ENCODE data around the gene SSBP3. TPM values are rescaled to one million over a fixed set of nuclear protein-coding genes. Genes with fewer than 3 reads are reported as not detected.

Gene SSBP3
- total and polyA plus RNA-seq, 2 experiments from 2014 or later: 47.4 to 68.6 TPM

DNA sequence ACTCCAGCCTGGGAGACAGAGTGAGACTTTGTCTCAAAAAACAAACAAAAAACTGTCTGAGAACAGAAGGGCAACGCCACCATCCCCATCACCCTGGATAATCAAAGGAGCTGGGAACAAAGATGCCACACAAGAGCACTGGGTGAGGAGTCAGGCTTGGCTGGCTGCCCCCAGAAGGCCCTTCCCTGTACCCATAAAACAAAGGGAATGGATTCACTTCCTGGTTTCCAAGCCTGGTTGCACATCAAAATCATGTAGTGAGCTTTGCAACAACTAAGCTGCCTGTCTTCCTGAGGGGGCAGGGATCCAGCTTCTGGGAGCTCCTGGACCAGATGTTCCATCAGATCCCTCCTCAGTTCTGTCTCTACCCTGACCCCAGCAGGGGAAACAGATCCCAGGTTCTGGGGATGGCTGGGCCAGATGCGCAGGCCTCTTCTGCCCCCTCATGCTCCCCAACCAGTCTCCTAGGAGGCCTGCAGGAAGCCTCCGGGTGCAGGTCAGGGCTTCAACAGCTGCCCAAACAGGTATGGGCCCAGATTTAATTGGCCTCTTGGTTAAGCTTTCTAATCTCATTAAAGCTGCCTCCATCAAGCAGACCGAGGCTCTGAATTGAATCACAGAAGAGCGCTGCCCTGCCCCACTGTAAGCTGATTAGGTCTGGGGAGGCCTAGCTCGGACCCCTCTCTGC, 108.5 kb downstream of the SSBP3 start:
- Histone ChIP-seq H3F3A (replicated peaks; ENCODE audit: low read depth) (no peaks in the 10 kb centered on the region), H3K4me1 (ENCODE audit: insufficient read depth) (peaks cover 69% of the 10 kb centered on the region), H3K9me2 (ENCODE audit: insufficient read depth) (no peaks in the 10 kb centered on the region), H3K4me2 (no peak overlapping the region), H4K20me1 (replicated peaks; ENCODE audit: insufficient read depth) (peaks cover 58% of the 10 kb centered on the region), H3K27ac (ENCODE audit: low read depth) (no peak overlapping the region), H2AFZ (no peak overlapping the region), H3K79me2 (replicated peaks; ENCODE audit: insufficient read depth) (peaks cover 99% of the 10 kb centered on the region), H3K4me3 (no peak overlapping the region), H3K27me3 (ENCODE audit: insufficient read depth) (no peaks in the 10 kb centered on the region), H3K36me3 (ENCODE audit: insufficient read depth) (no peaks in the 10 kb centered on the region)
- TF ChIP-seq JUNB (IDR thresholded peaks at IDR 0.05; ENCODE audit: unreplicated experiment) (no peak), EZH2phosphoT487 (IDR thresholded peaks at IDR 0.05; ENCODE audit: unreplicated experiment) (no peak), POLR2AphosphoS5 (IDR thresholded peaks at IDR 0.05; ENCODE audit: low read depth) (no peak), ZNF331 (CRISPR knock-in tag; IDR thresholded peaks at IDR 0.05; ENCODE audit: low read depth) (no peak), ZNF114 (CRISPR knock-in tag; IDR thresholded peaks at IDR 0.05) (no peak), NANOG (IDR thresholded peaks at IDR 0.05; ENCODE audit: borderline replicate concordance) (no peak), CREB1 (CRISPR knock-in tag; IDR thresholded peaks at IDR 0.05; ENCODE audit: low read depth) (no peak), STAT1 (IDR thresholded peaks at IDR 0.05; ENCODE audit: unreplicated experiment) (no peak), EZH2 (IDR thresholded peaks at IDR 0.05; ENCODE audit: low read depth, unreplicated experiment) (no peak)
- TF ChIP-seq, protein P1, sequence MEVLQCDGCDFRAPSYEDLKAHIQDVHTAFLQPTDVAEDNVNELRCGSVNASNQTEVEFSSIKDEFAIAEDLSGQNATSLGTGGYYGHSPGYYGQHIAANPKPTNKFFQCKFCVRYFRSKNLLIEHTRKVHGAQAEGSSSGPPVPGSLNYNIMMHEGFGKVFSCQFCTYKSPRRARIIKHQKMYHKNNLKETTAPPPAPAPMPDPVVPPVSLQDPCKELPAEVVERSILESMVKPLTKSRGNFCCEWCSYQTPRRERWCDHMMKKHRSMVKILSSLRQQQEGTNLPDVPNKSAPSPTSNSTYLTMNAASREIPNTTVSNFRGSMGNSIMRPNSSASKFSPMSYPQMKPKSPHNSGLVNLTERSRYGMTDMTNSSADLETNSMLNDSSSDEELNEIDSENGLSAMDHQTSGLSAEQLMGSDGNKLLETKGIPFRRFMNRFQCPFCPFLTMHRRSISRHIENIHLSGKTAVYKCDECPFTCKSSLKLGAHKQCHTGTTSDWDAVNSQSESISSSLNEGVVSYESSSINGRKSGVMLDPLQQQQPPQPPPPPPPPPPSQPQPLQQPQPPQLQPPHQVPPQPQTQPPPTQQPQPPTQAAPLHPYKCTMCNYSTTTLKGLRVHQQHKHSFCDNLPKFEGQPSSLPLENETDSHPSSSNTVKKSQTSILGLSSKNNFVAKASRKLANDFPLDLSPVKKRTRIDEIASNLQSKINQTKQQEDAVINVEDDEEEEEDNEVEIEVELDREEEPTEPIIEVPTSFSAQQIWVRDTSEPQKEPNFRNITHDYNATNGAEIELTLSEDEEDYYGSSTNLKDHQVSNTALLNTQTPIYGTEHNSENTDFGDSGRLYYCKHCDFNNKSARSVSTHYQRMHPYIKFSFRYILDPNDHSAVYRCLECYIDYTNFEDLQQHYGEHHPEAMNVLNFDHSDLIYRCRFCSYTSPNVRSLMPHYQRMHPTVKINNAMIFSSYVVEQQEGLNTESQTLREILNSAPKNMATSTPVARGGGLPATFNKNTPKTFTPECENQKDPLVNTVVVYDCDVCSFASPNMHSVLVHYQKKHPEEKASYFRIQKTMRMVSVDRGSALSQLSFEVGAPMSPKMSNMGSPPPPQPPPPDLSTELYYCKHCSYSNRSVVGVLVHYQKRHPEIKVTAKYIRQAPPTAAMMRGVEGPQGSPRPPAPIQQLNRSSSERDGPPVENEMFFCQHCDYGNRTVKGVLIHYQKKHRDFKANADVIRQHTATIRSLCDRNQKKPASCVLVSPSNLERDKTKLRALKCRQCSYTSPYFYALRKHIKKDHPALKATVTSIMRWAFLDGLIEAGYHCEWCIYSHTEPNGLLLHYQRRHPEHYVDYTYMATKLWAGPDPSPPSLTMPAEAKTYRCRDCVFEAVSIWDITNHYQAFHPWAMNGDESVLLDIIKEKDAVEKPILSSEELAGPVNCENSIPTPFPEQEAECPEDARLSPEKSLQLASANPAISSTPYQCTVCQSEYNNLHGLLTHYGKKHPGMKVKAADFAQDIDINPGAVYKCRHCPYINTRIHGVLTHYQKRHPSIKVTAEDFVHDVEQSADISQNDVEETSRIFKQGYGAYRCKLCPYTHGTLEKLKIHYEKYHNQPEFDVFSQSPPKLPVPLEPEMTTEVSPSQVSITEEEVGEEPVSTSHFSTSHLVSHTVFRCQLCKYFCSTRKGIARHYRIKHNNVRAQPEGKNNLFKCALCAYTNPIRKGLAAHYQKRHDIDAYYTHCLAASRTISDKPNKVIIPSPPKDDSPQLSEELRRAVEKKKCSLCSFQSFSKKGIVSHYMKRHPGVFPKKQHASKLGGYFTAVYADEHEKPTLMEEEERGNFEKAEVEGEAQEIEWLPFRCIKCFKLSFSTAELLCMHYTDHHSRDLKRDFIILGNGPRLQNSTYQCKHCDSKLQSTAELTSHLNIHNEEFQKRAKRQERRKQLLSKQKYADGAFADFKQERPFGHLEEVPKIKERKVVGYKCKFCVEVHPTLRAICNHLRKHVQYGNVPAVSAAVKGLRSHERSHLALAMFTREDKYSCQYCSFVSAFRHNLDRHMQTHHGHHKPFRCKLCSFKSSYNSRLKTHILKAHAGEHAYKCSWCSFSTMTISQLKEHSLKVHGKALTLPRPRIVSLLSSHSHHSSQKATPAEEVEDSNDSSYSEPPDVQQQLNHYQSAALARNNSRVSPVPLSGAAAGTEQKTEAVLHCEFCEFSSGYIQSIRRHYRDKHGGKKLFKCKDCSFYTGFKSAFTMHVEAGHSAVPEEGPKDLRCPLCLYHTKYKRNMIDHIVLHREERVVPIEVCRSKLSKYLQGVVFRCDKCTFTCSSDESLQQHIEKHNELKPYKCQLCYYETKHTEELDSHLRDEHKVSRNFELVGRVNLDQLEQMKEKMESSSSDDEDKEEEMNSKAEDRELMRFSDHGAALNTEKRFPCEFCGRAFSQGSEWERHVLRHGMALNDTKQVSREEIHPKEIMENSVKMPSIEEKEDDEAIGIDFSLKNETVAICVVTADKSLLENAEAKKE (CRISPR knock-in tag; IDR thresholded peaks at IDR 0.05): no peak
- TF ChIP-seq, protein P2, sequence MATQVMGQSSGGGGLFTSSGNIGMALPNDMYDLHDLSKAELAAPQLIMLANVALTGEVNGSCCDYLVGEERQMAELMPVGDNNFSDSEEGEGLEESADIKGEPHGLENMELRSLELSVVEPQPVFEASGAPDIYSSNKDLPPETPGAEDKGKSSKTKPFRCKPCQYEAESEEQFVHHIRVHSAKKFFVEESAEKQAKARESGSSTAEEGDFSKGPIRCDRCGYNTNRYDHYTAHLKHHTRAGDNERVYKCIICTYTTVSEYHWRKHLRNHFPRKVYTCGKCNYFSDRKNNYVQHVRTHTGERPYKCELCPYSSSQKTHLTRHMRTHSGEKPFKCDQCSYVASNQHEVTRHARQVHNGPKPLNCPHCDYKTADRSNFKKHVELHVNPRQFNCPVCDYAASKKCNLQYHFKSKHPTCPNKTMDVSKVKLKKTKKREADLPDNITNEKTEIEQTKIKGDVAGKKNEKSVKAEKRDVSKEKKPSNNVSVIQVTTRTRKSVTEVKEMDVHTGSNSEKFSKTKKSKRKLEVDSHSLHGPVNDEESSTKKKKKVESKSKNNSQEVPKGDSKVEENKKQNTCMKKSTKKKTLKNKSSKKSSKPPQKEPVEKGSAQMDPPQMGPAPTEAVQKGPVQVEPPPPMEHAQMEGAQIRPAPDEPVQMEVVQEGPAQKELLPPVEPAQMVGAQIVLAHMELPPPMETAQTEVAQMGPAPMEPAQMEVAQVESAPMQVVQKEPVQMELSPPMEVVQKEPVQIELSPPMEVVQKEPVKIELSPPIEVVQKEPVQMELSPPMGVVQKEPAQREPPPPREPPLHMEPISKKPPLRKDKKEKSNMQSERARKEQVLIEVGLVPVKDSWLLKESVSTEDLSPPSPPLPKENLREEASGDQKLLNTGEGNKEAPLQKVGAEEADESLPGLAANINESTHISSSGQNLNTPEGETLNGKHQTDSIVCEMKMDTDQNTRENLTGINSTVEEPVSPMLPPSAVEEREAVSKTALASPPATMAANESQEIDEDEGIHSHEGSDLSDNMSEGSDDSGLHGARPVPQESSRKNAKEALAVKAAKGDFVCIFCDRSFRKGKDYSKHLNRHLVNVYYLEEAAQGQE (IDR thresholded peaks at IDR 0.05; ENCODE audit: unreplicated experiment): no peak
- TF ChIP-seq, protein P3, sequence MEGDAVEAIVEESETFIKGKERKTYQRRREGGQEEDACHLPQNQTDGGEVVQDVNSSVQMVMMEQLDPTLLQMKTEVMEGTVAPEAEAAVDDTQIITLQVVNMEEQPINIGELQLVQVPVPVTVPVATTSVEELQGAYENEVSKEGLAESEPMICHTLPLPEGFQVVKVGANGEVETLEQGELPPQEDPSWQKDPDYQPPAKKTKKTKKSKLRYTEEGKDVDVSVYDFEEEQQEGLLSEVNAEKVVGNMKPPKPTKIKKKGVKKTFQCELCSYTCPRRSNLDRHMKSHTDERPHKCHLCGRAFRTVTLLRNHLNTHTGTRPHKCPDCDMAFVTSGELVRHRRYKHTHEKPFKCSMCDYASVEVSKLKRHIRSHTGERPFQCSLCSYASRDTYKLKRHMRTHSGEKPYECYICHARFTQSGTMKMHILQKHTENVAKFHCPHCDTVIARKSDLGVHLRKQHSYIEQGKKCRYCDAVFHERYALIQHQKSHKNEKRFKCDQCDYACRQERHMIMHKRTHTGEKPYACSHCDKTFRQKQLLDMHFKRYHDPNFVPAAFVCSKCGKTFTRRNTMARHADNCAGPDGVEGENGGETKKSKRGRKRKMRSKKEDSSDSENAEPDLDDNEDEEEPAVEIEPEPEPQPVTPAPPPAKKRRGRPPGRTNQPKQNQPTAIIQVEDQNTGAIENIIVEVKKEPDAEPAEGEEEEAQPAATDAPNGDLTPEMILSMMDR (conservative IDR thresholded peaks at IDR 0.05; ENCODE audit: low read depth in 2 of 2): no peak
- TF ChIP-seq, protein P4, sequence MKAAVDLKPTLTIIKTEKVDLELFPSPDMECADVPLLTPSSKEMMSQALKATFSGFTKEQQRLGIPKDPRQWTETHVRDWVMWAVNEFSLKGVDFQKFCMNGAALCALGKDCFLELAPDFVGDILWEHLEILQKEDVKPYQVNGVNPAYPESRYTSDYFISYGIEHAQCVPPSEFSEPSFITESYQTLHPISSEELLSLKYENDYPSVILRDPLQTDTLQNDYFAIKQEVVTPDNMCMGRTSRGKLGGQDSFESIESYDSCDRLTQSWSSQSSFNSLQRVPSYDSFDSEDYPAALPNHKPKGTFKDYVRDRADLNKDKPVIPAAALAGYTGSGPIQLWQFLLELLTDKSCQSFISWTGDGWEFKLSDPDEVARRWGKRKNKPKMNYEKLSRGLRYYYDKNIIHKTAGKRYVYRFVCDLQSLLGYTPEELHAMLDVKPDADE (IDR thresholded peaks at IDR 0.05): no peak
- H3K36me3 Mint-ChIP-seq (ENCODE audit: low read depth): no peaks in the 10 kb centered on the region
- no peak for DNase-seq (ENCODE audit: low spot score)
- no peak; the same call in 2 of the 3 replicates for ATAC-seq
- no peak overlapping the region for H3K4me3 Mint-ChIP-seq
- peaks cover 23% of the 10 kb centered on the region for H3K27me3 Mint-ChIP-seq (ENCODE audit: insufficient read depth, low read depth, poor library complexity)
- no peaks in the 10 kb centered on the region for H3K9me3 Mint-ChIP-seq
- H3K27ac Mint-ChIP-seq: no peak overlapping the region; the same call in 1 of the 2 replicates
- peaks cover 85% of the 10 kb centered on the region for H3K4me1 Mint-ChIP-seq
